ENCODE results near the gene PLA2G4C.
"Not testable (repeated sequence)": the region's sequence is repeated elsewhere in the genome, so short reads cannot be mapped to it uniquely, and the experiment has no call there.

The PLA2G4C gene

DNA sequence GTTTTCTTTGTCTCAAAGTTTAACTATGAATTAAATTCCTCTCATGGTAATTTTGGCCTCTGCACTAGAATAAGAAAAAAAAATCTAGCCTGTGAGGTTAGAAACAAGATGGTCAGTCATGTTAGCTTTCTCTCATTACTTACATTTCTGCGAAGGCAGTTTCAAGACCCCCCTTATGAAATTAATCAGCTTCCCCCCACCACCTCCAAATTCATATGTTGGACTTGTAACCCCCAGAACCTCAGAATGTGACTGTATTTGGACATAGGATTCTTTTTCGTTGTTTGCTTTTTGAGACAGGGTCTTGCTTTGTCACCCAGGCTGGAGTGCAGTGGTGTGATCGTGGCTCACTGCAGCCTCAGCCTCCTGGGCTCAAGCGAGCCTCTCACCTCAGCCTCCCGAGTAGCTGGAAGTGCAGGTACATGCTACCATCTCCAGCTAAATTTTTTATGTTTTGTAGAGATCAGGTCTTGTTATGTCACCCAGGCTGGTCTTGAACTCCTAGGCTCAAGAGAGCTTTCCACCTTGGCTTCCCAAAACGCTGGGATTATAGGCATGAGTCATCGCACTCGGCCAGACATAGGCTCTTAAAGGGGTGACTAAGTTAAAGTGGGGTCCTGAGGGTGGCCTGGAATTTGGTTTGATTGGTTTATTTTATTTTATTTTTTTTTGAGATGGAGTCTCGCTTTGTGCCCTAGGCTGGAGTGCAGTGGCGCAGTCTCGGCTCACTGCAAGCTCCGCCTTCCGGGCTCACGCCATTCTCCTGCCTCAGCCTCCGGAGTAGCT lies 1.4 kb downstream of the PLA2G4C start:
- no peak for DNase-seq

DNA sequence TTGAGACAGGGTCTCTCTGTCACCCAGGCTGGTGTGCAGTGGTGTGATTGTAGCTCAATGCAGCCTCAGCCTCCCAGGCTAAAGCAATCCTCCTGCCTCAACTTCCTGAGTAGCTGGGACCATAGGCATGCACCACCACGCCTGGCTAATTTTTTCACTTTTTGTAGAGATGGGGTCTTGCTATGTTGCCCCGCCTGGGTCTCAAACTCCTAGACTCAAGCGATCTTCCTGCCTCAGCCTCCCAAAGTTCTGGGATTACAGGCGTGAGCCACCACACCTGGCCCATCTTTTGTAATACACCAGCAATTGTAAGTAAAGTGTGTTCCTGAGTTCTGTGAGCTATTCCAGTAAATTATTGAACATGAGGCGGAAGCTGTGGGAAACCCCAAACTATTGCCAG lies 6.7 kb downstream of the PLA2G4C start:
- DNase-seq: no peak

DNA sequence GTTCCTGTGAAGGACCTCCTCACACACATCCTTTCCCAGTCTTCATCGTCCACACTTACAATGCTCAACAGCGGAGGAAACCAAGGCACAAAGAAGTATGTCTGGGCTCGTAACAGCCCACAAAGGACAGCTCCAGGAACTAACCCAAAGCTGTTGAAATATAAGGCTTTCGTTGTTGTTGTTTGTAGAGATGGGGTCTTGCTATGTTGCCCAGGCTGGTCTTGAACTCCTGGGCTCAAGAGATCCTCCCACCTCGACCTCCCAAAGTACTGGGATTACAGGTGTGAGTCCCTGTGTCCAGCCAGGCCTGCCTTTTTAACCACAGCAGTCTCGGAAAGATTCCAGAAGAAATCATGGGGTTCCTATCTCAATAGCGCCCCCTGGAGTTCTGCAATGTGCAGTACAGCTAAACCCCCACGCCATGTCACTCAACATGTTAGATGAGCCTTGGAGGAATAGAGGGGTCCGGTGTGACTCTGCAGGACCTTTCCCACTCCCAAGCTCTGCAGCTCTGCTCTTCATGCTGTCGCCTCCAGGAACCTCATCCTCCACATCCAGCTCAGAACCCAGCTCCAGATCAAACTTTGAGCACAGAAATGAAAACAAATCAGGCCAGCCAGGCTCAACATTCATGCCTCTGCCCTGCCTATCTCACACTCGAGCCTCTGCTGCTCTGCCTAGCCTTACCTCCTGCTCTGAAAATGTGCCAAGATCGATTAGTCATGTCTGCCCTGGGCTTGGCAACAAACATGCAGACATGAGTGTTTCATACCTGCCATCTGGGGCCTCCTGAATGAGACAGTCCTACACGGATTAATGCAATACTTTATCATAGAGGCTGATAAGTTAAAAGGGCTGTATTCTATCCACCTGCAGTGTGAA lies 7.5 kb downstream of the PLA2G4C start:
- DNase-seq: peak; percentile 27

DNA sequence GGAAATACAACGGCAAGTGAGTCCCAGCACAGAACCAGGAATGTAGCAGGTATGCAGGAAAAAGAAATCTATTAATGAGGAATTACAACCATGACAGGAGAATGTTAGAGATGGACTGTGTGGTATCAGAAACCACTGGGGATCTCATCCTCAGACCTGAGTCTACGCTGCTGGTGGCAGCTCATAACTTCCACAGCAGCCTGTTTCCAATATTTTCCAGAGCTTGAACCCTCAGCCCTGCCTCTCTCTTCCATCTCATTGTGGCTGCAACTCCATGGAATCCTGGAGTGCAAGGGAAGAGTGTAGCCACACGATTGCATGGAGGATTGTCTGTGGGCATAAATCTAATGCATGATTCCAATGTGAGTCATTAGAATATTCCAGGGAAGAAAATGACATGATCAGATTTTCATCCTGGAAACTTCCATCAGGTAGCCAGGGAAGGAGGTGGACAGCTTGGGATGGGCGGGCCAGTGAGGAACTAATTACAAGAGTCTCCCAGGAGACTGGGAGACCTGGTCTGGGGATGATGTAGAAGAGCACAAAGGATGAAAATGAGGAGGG lies 14.9 kb downstream of the PLA2G4C start:
- DNase-seq: no peak

DNA sequence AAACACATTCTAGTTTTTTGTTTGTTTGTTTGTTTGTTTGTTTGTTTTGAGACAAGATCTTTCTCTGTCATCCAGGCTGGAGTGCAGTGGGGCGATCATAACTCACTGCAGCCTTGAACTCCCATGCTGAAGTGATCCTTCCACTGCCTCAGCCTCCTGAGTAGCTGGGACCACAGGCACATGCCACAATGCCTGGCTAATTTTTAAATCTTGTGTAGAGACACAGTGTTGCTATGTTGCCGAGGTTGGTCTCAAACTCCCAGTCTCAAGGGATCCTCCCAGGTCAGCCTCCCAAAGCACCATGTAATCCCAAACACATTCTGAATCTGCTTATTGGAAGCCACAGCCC lies 15.8 kb downstream of the PLA2G4C start:
- DNase-seq: no peak

DNA sequence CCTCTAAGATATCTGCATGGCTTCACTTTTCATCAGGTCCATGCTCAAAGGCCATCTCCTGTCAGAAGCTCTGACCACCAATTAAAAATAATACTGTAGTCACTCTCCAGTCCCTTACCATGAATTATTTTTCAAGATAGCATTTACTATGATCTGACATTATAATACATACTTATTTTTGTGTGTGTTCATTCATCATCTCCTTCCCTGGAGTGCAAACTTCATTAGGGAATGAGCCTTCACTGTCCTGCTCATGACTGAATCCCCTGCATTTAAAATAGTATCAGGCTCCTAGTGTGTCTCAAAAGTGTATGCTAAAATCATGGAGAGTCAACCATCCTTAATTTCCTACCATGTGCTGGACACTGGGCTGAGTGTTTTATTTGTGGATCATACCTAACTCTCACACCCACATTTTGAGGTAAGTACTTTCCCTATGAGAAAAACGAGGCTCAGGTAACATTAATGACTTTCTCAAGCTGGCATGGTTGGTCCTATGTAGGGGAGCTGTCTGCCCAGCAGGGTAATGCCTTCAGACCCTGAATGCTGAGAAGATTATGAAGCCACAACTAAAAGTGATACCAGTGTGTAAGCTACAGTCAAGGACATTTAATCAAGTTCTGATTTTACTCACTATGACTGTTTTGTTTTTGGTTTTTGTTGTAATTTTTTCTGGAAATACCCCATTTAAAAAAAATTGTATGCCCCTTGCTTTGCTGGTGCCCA lies 16.3 kb downstream of the PLA2G4C start:
- DNase-seq: no peak

DNA sequence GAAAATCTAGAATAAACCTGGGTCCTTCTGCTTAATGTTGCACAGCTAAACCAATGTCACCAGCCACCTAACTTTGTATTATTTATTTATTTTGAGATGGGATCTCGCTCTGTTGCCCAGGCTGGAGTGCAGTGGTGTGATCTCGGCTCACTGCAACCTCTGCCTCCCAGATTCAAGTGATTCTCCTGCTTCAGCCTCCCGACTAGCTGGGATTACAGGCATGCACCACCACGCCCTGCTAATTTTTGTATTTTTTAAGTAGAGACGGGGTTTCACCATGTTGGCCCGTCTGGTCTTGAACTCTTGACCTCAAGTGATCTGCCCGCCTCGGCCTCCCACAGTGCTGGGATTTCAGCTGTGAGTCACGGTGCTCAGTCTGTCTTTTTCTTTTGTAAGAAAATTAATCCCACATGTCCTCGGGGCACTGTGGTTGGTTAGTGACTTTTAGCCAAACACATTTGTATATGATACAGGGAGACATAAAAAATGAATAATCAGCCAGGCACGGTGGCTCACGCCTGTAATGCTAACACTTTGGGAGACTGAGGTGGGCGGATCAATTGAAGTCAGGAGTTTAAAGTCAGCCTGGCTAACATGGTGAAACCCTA lies 19.4 kb downstream of the PLA2G4C start:
- DNase-seq: not testable (repeated sequence)

DNA sequence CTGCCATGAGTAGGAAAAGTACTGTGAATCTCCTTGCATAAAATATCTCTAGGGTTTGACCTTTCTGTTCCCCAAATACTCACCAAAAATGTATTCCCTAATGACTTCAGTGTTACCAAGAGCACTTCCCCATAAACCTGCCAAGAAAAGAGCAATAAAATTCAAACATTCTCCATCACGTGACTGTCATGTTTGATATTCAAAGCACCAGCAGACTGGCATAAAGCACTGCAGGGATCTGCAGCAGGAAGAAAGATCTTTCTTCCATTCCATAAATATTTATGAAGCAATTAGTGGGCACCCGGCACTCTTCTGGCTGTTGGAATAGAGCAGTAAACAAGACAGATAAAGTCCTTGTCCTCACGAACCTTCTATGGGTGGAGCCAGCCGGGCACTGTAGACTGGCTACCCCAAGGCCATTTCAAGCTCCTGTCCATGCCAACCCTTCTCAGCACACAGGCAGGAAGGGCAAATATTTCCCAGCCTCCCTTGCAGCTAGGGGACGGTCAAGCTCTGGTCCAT lies 20.3 kb downstream of the PLA2G4C start:
- no peak for DNase-seq

DNA sequence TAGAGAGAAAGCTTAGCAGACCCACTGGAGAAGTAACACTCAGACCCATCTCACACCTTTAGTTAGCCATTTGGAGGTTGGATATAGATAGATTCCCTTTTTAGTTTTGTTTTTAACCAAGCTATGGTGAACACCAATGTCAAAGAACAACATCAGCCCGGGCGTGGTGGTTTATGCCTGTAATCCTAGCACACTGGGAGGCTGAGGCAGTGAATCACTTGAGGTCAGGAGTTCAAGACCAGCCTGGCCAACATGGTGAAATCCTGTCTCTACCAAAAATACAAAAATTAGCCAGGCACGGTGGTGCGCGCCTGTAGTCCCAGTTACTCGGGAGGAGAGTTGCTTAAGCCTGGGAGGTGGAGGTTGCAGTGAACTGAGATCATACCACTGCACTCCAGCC lies 21.6 kb downstream of the PLA2G4C start:
- DNase-seq: not testable (repeated sequence)

DNA sequence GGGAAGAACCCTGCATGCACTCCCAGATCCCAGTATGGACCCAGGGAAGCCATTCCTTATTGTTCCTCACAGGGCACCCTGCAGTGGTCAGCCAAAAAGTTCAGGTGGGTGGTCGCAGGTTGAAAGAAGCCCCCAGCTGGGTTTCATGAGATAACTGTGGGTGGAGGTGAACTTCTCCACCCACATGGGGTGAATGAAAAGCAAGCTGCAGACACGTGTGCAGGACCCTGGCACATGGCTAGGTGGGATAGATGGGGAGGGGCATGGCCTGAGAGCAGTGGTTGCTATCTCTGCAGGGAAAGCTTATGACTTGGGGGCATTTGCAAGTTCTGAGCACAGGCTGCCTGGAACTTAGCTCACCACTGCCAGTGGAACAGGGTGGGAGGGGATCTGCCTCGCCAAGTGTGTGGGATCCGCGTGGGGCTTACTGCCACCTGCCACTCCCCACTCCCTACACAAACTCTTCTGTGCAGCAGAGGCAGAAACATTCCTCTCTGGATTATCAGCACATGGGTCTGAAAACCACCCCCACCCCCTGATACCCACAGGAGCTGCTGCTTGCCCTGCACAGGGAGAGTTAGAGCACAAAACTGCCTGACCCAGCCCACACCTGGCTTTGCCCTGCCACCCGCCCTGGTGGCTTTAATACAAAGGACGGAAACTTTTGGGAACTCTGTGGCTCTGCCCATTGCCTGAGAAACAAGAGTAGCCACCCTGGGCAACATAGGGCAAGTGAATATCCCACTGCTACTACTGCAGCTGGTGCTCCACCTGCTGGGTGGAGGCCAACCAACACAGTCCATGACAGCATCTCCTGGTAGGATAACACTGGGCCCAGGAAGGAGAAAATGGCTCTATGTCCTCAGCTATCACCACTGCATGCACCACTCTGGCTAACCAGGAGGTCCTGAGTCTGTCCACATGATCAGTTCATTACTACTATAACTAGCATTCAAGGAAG lies 24.4 kb downstream of the PLA2G4C start:
- DNase-seq: no peak

DNA sequence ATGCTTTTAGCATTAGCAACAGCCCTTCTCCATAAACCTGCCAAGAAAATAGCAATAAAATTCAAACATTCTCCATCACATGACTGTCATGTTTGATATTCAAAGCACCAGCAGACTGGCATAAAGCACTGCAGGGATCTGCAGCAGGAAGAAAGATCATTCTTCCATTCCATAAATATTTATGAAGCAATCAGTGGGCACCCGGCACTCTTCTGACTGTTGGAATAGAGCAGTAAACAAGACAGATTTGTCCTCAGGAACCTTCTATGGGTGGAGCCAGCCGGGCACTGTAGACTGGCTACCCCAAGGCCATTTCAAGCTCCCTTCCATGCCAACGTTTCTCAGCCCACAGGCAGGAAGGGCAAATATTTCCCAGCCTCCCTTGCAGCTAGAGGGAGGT lies 25.5 kb downstream of the PLA2G4C start:
- DNase-seq: no peak

DNA sequence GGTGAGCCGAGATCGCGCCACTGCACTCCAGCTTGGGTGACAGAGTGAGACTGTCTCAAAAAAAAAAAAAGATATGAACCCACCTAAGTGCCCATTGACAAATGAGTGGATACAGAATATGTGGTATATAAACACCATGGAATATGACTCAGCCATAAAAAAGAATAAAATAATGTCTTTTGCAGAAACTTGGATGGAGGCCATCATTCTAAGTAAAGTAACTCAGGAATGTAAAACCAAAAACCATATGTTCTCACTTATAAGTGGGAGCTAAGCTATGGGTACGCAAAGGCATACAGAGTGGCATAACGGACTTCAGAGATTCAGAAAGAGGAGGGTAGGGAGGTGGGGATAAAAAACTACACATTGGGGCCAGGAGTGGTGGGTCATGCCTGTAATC lies 29.5 kb downstream of the PLA2G4C start:
- no peak for DNase-seq

DNA sequence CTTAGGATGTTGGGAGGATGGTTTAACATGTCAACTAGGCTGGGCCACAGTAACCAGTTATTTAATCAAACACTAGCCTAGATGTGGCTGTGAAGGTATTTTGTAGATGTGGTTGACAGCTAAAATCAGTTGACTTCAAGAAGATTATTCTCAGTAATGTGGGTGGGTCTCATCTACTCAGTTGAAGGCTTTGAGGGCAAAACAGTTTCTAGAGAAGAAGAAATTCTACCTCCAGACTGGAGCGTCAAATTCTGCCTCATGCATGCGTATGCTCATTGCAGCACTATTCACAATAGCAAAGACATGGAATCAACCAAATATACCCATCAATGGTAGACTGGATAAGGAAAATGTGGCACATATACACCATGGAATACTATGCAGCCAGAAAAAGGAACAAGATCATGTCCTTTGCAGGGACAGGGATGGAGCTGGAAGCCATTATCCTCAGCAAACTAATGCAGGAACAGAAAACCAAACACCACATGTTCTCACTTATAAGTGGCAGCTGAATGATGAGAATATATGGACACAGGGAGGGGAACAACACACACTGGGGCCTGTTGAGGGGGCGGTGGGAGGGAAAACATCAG lies 40.3 kb downstream of the PLA2G4C start:
- DNase-seq: not testable (repeated sequence)

DNA sequence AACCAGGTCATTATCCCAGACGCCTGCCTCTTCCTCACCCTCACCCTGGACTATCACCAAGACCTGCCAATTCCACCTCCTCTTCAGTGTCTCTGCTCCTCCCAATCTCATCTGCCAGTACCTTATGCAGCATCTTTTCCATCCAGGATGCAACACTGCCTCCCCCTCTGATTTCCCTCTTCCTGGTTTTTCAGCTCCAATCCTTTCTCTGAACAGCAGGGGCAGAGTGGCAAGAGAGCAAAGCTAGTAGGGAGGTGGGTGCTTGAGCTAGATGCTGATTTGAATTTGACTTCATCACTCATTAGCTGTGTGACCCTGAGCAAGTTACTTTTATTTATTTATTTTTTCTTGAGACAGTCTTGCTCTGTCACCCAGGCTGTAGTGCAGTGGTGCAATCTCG lies 41.2 kb downstream of the PLA2G4C start:
- DNase-seq: no peak

DNA sequence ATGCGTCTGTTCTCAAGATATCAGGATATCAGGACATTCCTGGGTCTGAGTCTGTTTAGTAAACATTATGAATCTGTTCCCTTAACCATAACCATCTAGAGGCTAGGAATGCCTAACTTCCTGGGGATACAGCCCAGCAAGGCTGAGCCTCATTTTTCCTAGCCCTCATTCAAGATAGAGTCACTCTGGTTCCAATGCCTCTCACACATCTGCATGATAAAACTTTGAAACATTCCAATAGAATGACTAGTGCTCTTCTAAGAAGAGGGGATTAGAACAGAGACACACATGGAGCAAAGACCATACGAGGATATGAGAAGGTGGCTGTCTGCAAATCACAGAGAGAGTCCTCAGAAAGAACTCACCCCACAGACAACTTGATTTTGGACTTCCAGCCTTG lies 46.1 kb downstream of the PLA2G4C start:
- no peak for DNase-seq

DNA sequence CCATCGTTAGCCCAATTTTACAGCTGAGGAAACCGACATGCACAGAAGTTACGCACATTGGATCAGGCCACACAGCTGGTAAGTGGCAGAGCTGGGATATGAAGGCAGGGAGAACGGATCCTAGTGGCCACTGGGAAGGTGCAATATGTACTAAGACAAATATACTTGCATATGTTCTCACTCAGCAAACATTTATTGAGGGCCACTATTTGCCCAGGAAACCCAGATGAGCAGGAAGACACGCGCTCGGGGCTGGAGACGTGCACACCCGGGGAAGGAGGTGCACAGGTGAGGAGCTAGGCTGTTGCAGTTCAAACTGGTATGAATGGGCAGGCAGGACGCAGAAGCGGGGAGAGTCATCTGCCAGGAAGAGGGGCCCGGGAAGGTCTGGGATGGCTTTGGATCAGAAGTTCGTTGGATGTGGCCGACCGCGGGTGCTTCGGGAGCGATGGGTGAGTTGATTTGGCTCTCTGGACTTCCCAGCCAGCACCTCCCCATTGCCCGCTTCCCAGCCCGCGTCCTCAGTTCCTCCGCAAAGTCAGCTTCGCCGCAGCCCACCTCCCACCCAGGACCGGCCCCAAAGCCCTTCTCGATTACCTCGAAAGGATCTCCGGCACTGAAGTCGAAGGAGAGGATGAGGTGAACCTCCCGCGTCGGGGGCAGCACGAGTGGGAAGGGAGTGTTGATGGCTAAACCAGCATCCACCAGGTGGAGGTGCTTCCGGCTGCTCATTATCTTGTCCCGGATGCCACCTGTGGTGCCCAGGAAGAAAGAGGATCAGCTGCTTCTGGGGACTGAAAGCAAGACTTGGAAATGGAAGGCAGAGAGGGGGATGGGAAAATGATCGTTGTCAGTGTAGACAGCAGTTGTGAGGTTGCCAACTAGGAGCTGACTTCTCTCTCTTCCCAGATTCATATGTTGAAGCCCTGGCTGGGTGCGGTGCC lies 48.9 kb downstream of the PLA2G4C start:
- DNase-seq: peak; percentile 12

DNA sequence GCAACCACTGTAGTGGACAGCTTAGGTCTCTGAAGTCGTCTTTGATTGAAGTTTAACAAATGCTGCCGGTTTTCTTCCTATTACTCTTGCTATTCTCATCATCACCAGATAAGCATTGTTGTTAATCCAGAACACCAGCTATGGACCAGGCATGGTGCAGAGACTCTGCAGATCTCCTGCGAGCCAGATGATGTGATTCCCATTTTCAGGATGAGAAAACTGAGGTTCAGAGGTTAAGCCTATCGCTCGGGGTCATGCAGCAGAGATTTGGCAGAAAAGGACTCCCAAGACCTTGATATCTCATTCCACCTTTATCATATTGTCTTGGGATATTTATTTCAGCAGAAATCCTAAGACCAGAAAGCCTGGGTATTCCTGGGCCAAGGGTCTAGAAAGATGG lies 50.2 kb downstream of the PLA2G4C start:
- DNase-seq: no peak

DNA sequence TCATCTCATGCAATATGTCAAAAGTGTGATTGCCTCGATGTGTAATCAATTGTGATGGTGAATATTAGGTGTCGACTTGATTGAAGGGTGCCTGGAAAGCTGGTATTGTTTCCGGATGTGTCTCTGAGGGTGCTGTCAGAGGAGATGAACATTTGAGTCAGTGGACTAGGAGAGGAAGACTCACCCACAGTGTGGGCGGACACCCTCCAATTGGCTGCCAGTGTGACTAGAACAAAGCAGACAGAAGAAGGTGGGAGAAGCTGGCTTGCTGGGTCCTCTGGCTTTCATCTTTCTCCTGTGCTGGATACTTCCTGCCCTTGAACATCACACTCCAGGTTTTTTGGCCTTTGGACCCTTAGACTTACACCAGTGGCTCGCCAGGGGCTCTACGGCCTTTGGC lies 51.3 kb downstream of the PLA2G4C start:
- DNase-seq: no peak

DNA sequence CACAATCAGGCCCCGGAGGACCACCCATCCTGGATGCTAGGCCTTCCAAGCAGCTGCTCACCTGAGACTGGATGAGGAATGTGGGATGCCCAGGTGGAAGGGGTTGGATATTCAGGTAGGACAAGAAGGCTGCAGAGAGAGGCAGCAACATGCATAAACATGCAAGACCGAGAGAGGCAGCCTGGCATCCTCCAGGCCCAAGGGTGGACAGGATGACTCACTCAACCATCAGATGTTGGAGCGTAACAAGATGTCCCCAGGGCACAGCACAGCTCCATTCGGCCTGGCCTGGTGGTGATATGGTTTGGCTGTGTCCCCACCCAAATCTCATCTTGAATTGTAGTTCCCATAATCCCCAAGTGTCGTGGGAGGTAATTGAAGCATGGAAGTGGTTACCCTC lies 56.8 kb downstream of the PLA2G4C start:
- no peak for DNase-seq

DNA sequence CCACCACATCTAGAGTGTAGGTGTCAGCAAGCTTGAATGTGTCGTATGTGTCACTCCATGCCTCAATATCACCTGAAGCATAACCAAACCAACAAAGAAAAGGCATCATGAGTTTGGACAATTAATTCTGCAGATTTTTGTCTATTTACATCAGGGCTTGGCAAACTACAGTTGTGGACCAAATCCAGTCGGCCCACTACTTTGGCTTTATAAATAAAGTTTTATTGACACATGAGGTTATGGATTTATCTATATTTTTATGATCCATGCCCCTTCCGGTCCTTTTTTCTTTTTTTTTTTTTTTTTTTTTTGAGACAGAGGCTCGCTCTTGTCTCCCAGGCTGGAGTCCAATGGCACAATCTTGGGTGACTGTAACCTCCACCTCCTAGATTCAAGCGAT lies 57.5 kb downstream of the PLA2G4C start:
- no peak for DNase-seq
